Endodermal cell (in vitro differentiated cells): ENCODE data around the gene AKAP13. TPM values are rescaled to one million over a fixed set of nuclear protein-coding genes. Genes with fewer than 3 reads are reported as not detected.

Source experiments
- DNase-seq: peaks from one replicate; pipeline ENCODE4 v3.0.0-alpha.2; 2017
- H3K27ac ChIP-seq: 2 replicates; pipeline ENCODE4 v1.5.1; 2013; ENCODE audit warnings: mild to moderate bottlenecking, low read depth, low read length, moderate library complexity
- H3K27me3 ChIP-seq: 2 replicates; pipeline ENCODE4 v1.6.1; 2013; ENCODE audit warnings: mild to moderate bottlenecking, low read length, moderate library complexity; ENCODE audit not compliant: insufficient read depth, control insufficient read depth, poor library complexity, severe bottlenecking
- H3K36me3 ChIP-seq: 2 replicates; pipeline ENCODE4 v1.7.0; 2013; ENCODE audit warnings: mild to moderate bottlenecking, low read length, moderate library complexity; ENCODE audit not compliant: control insufficient read depth, insufficient read depth
- H3K4me1 ChIP-seq: one replicate; pipeline ENCODE4 v1.7.0; 2013; ENCODE audit warnings: low read length; ENCODE audit not compliant: control insufficient read depth, insufficient read depth
- H3K4me3 ChIP-seq: 2 replicates; pipeline ENCODE4 v1.5.1; 2013; ENCODE audit warnings: mild to moderate bottlenecking, low read length, moderate library complexity
- H3K9ac ChIP-seq: 2 replicates; pipeline ENCODE4 v1.6.1; 2013; ENCODE audit warnings: mild to moderate bottlenecking, low read length, moderate library complexity; ENCODE audit not compliant: poor library complexity, severe bottlenecking; ENCODE audit errors: extremely low read depth
- H3K9me3 ChIP-seq: 2 replicates; pipeline ENCODE4 v1.6.1; 2013; ENCODE audit warnings: mild to moderate bottlenecking, low read length, moderate library complexity; ENCODE audit not compliant: control insufficient read depth
- H3K27ac Mint-ChIP-seq: 2 replicates; pipeline ENCODE4 v1.8.0; 2020; ENCODE audit warnings: mixed read lengths
- H3K27me3 Mint-ChIP-seq: 2 replicates; pipeline ENCODE4 v1.8.0; 2021; ENCODE audit warnings: mild to moderate bottlenecking, mixed read lengths; ENCODE audit not compliant: insufficient read depth
- H3K36me3 Mint-ChIP-seq: 2 replicates; pipeline ENCODE4 v1.8.0; 2020; ENCODE audit warnings: low read depth, mixed read lengths
- H3K4me1 Mint-ChIP-seq: 2 replicates; pipeline ENCODE4 v1.8.0; 2020; ENCODE audit warnings: mixed read lengths
- H3K4me3 Mint-ChIP-seq: 2 replicates; pipeline ENCODE4 v1.8.0; 2020; ENCODE audit warnings: mild to moderate bottlenecking, moderate library complexity, mixed read lengths
- H3K9me3 Mint-ChIP-seq: 2 replicates; pipeline ENCODE4 v1.8.0; 2020; ENCODE audit warnings: mild to moderate bottlenecking, mixed read lengths
- CTCF ChIP-seq: fragments of 200-600 bp; sonication (generic); conservative IDR thresholded peaks from 2 replicates; pipeline ENCODE4 v1.5.0; 2021; ENCODE audit warnings: antibody characterized with exemption, mild to moderate bottlenecking
- WGBS, 2 experiments: methylation state at CpG; one replicate each; pipeline versions ENCODE4 v1.1.5 to v1.1.7; 2013; ENCODE audit warnings: missing lambda C conversion rate in 2 of 2, mixed read lengths in 1 of 2; ENCODE audit not compliant: insufficient coverage in 1 of 2, insufficient read length in 1 of 2; 5-methylcytosine and 5-hydroxymethylcytosine counted together
- total RNA-seq, 2 donors: library from RNA; stranded (reverse); fragmentation: NEBNext Ultra II Directional in 1 of 2; extraction: Animal tissue kit (Norgen Biotek cat#: 25700) in 1 of 2; gene quantifications; 2 replicates in 1 of 2; 3 replicates in 1 of 2; pipeline ENCODE4 v1.2.1, GENCODE V29; 2021

AKAP13 gene
- total RNA-seq, 2 donors from 2014 or later = 115 to 131 TPM

DNA sequence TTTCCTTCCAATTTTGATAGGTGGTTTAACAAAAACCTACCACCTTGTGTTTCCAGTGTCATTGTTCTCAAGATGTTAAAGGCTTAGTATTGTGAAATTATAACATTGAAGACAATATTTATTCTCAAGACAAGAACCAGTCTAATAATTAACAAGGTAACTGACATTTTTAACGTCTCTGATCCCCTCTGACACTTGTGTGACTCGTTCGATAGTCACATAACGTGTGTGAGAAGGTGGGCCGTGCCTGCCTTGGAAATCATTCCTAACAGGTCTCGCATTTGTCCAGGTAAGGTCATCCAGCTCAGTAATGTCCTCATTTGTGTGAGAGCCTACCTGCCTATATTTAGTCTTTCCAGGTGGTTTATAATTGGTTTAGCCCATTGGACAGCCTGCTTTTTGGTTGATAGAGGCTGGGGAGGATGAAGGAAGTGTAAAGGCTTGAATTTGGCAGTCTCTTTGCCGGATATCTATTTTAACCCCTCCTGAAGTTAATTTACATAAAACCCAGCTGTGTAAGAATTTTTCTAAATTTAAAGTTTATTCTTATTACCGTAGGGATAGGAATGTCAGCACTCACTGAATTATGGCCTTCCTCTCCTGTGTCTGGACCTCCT lies 94.4 kb downstream of the AKAP13 start:
- Histone ChIP-seq H3K9me3 (no peaks in the 10 kb centered on the region), H3K27ac (no peak overlapping the region), H3K4me1 (peaks cover 28% of the 10 kb centered on the region), H3K27me3 (no peaks in the 10 kb centered on the region), H3K4me3 (no peak overlapping the region), H3K9ac (no peak overlapping the region), H3K36me3 (peaks cover 4% of the 10 kb centered on the region)
- Mint-ChIP-seq H3K9me3 (no peaks in the 10 kb centered on the region), H3K4me1 (peaks cover 76% of the 10 kb centered on the region), H3K4me3 (no peak overlapping the region), H3K27me3 (no peaks in the 10 kb centered on the region), H3K36me3 (no peaks in the 10 kb centered on the region), H3K27ac (no peak overlapping the region)
- no peak for DNase-seq
- no peak for TF ChIP-seq CTCF
- 87 to 92% methylated on average over 7 to 8 of the region's 8 CpGs for WGBS, 2 experiments

DNA sequence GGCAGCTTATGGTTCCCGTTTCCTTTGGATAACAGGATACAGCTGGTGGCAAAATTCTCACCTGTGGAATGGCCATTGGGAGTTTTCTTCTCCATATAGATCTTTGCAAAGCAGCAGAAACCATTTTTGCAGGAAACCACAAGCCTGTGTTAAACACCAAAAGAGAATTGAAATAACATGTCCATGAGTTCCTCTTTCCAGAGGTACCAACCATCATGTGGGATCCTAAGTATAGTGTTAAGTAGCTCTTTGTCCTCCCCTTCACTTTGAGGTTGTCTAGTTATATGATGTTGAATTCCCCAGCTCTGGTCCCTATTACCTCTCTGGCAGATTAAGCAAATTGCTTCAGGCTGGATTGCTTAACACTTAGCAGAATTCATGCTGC lies 94.9 kb downstream of the AKAP13 start:
- H3K9me3 ChIP-seq = no peaks in the 10 kb centered on the region
- no peak overlapping the region for H3K4me3 ChIP-seq
- H3K4me1 ChIP-seq = peaks cover 26% of the 10 kb centered on the region
- Mint-ChIP-seq H3K4me1 (peaks cover 73% of the 10 kb centered on the region), H3K27me3 (no peaks in the 10 kb centered on the region), H3K27ac (no peak overlapping the region), H3K36me3 (peaks cover under 1% of the 10 kb centered on the region), H3K4me3 (no peak overlapping the region), H3K9me3 (no peaks in the 10 kb centered on the region)
- no peak overlapping the region for H3K27ac ChIP-seq
- H3K27me3 ChIP-seq = no peaks in the 10 kb centered on the region
- no peak for TF ChIP-seq CTCF
- H3K36me3 ChIP-seq = peaks cover 7% of the 10 kb centered on the region
- DNase-seq = no peak
- 86 to 100% methylated on average over 1 of the region's 1 CpG for WGBS, 2 experiments
- no peak overlapping the region for H3K9ac ChIP-seq

- Histone ChIP-seq H3K27me3 (no peaks in the 10 kb centered on the region), H3K9me3 (no peaks in the 10 kb centered on the region), H3K36me3 (peaks cover 9% of the 10 kb centered on the region), H3K4me3 (no peak overlapping the region), H3K27ac (no peak overlapping the region), H3K4me1 (peaks cover 25% of the 10 kb centered on the region), H3K9ac (no peak overlapping the region)
- DNase-seq = no peak
- H3K27me3 Mint-ChIP-seq = no peaks in the 10 kb centered on the region
- no peak for TF ChIP-seq CTCF
- H3K36me3 Mint-ChIP-seq = peaks cover 2% of the 10 kb centered on the region
- H3K27ac Mint-ChIP-seq = no peak overlapping the region
- H3K9me3 Mint-ChIP-seq = no peaks in the 10 kb centered on the region
- no peak overlapping the region for H3K4me3 Mint-ChIP-seq
- H3K4me1 Mint-ChIP-seq = peaks cover 69% of the 10 kb centered on the region
Measured at GRCh38 chr15:85475711-85476110, 95.3 kb downstream of the AKAP13 start.
